ENCODE results near the gene BCORL1.

BCORL1 gene

GRCh38 chrX:130071611-130072344 lies 89.3 kb downstream of the BCORL1 start:
- no peak overlapping the region for H3K4me3 ChIP-seq (replicated peaks; ENCODE audit: insufficient read depth, low read length)
- DNase-seq (ENCODE audit: low read depth in 1 of 2, low spot score in 1 of 2), result no peak
- no peaks in the 10 kb centered on the region for H3K27me3 ChIP-seq (ENCODE audit: insufficient read depth, poor library complexity, severe bottlenecking)
- TF ChIP-seq REST (IDR thresholded peaks at IDR 0.05; ENCODE audit: insufficient replicate concordance, low read depth) (no peak), POLR2AphosphoS5 (IDR thresholded peaks at IDR 0.05; ENCODE audit: low read depth) (no peak), GABPA (IDR thresholded peaks at IDR 0.05; ENCODE audit: low read depth) (no peak), CTCF (IDR thresholded peaks at IDR 0.05; ENCODE audit: insufficient read depth, low read length) (no peak), SPI1 (IDR thresholded peaks at IDR 0.05; ENCODE audit: borderline replicate concordance, low read depth) (no peak)
- H3K27ac ChIP-seq (replicated peaks), result no peak overlapping the region

GRCh38 chrX:130072345-130072740 lies 89.9 kb downstream of the BCORL1 start:
- Histone ChIP-seq H3K27me3 (ENCODE audit: insufficient read depth, poor library complexity, severe bottlenecking) (no peaks in the 10 kb centered on the region), H3K27ac (replicated peaks) (no peak overlapping the region), H3K4me3 (replicated peaks; ENCODE audit: insufficient read depth, low read length) (no peak overlapping the region)
- no peak for TF ChIP-seq CTCF (IDR thresholded peaks at IDR 0.05; ENCODE audit: insufficient read depth, low read length)
- no peak for TF ChIP-seq REST (IDR thresholded peaks at IDR 0.05; ENCODE audit: insufficient replicate concordance, low read depth)
- no peak for TF ChIP-seq SPI1 (IDR thresholded peaks at IDR 0.05; ENCODE audit: borderline replicate concordance, low read depth)
- TF ChIP-seq POLR2AphosphoS5 (IDR thresholded peaks at IDR 0.05; ENCODE audit: low read depth), result no peak
- no peak for TF ChIP-seq GABPA (IDR thresholded peaks at IDR 0.05; ENCODE audit: low read depth)
- no peak for DNase-seq (ENCODE audit: low read depth in 1 of 2, low spot score in 1 of 2)

- no peak for DNase-seq (ENCODE audit: low read depth in 1 of 2, low spot score in 1 of 2)
- H3K27me3 ChIP-seq (ENCODE audit: insufficient read depth, poor library complexity, severe bottlenecking), result no peaks in the 10 kb centered on the region
- TF ChIP-seq POLR2AphosphoS5 (IDR thresholded peaks at IDR 0.05; ENCODE audit: low read depth), result no peak
- TF ChIP-seq CTCF (IDR thresholded peaks at IDR 0.05; ENCODE audit: insufficient read depth, low read length), result no peak
- TF ChIP-seq GABPA (IDR thresholded peaks at IDR 0.05; ENCODE audit: low read depth), result no peak
- TF ChIP-seq SPI1 (IDR thresholded peaks at IDR 0.05; ENCODE audit: borderline replicate concordance, low read depth), result no peak
- TF ChIP-seq REST (IDR thresholded peaks at IDR 0.05; ENCODE audit: insufficient replicate concordance, low read depth), result no peak
- no peak overlapping the region for H3K27ac ChIP-seq (replicated peaks)
- no peak overlapping the region for H3K4me3 ChIP-seq (replicated peaks; ENCODE audit: insufficient read depth, low read length)
Observed at GRCh38 chrX:130075777-130076176, 93.3 kb downstream of the BCORL1 start.
